NCI-H446 treated with DMSO at 0.1 percent for 48 hours (cell line): ENCODE measurements around the gene GRIP2.

ENCODE experiments used
- DNase-seq: peaks from one replicate; lab custom pipeline; 2025; lab: John Stamatoyannopoulos, UW

GRIP2 gene

GRCh38 chr3:14561051-14561960 is 21.2 kb upstream of the GRIP2 start:
- no peak for DNase-seq

- DNase-seq = no peak
Measured at GRCh38 chr3:14560110-14560509, 20.0 kb upstream of the GRIP2 start.

GRCh38 chr3:14558029-14558428 is 17.9 kb upstream of the GRIP2 start:
- DNase-seq = no peak

GRCh38 chr3:14555835-14556234 is 15.7 kb upstream of the GRIP2 start:
- DNase-seq = no peak

- DNase-seq = no peak
Measured at GRCh38 chr3:14554715-14555114, 14.6 kb upstream of the GRIP2 start.

GRCh38 chr3:14553871-14554270 is 13.7 kb upstream of the GRIP2 start:
- no peak for DNase-seq

- no peak for DNase-seq
Measured at GRCh38 chr3:14552717-14553116, 12.6 kb upstream of the GRIP2 start.

GRCh38 chr3:14552041-14552648 is 12.0 kb upstream of the GRIP2 start:
- DNase-seq = no peak

GRCh38 chr3:14550651-14551611 is 10.8 kb upstream of the GRIP2 start:
- DNase-seq = no peak

GRCh38 chr3:14550181-14550580 is 10.0 kb upstream of the GRIP2 start:
- no peak for DNase-seq

- DNase-seq = no peak
Measured at GRCh38 chr3:14549256-14549919, 9.2 kb upstream of the GRIP2 start.

GRCh38 chr3:14548321-14548729 is 8.2 kb upstream of the GRIP2 start:
- DNase-seq = no peak

- DNase-seq = no peak
Measured at GRCh38 chr3:14547693-14548092, 7.6 kb upstream of the GRIP2 start.

GRCh38 chr3:14546041-14546440 is 5.9 kb upstream of the GRIP2 start:
- DNase-seq = no peak

GRCh38 chr3:14545251-14545635 is 5.1 kb upstream of the GRIP2 start:
- DNase-seq = no peak

- no peak for DNase-seq
Measured at GRCh38 chr3:14544282-14545250, 4.4 kb upstream of the GRIP2 start.

GRCh38 chr3:14543446-14543845 is 3.3 kb upstream of the GRIP2 start:
- peak; percentile 3 for DNase-seq

GRCh38 chr3:14542656-14543055 is 2.5 kb upstream of the GRIP2 start:
- DNase-seq = no peak

- no peak for DNase-seq
Measured at GRCh38 chr3:14541646-14542045, 1.5 kb upstream of the GRIP2 start.

- no peak for DNase-seq
Measured at GRCh38 chr3:14540821-14541385, 761 bp upstream of the GRIP2 start.
